HepG2 (cell line): Measurements from ENCODE around the gene PTS. TPM values are rescaled to one million over a fixed set of nuclear protein-coding genes. Genes with fewer than 3 reads are reported as not detected.
A peak's percentile ranks its signal among the peaks of the same experiment; 100 is the strongest.

Source experiments
- ARNT ChIP-seq: fragments of 450-650 bp; IDR thresholded peaks from 2 replicates; pipeline ENCODE4 v1.6.1; 2017
- HOXD1 ChIP-seq: sonication (generic); formaldehyde crosslinking; IDR thresholded peaks from 2 replicates; pipeline ENCODE4 v1.5.0; 2020; ENCODE audit warnings: missing genetic modification reagents
- JARID2 ChIP-seq: sonication (generic); formaldehyde crosslinking; IDR thresholded peaks from 2 replicates; pipeline ENCODE4 v1.8.1; 2023; ENCODE audit warnings: missing genetic modification reagents, inconsistent platforms; ENCODE audit not compliant: insufficient replicate concordance
- KAT7 ChIP-seq: IDR thresholded peaks from 2 replicates; pipeline ENCODE4 v1.6.1; 2018; ENCODE audit warnings: borderline replicate concordance, missing compliant biosample characterization
- MLXIP ChIP-seq: sonication (generic); formaldehyde crosslinking; IDR thresholded peaks from 2 replicates; pipeline ENCODE4 v1.9.0; 2021; ENCODE audit warnings: missing genetic modification reagents, borderline replicate concordance
- SMC3 ChIP-seq: IDR thresholded peaks from 2 replicates; pipeline ENCODE4 v1.6.1; 2011; ENCODE audit warnings: low read length, improper control_type of control experiment
- YEATS4 ChIP-seq: sonication (generic); formaldehyde crosslinking; IDR thresholded peaks from 2 replicates; pipeline ENCODE4 v1.4.0; 2020; ENCODE audit warnings: missing genetic modification reagents, borderline replicate concordance
- YY1 ChIP-seq: IDR thresholded peaks from 2 replicates; pipeline ENCODE4 v1.6.1; 2011; ENCODE audit warnings: low read length, low read depth, moderate library complexity, mild to moderate bottlenecking; ENCODE audit not compliant: insufficient read depth, insufficient replicate concordance
- ZNF574 ChIP-seq: sonication (generic); formaldehyde crosslinking; IDR thresholded peaks from 2 replicates; pipeline ENCODE4 v1.4.0; 2020; ENCODE audit warnings: missing genetic modification reagents
- ZNF609 ChIP-seq: sonication (generic); formaldehyde crosslinking; IDR thresholded peaks from 2 replicates; pipeline ENCODE4 v1.4.0; 2020; ENCODE audit warnings: mild to moderate bottlenecking, missing genetic modification reagents, borderline replicate concordance
- polyA plus RNA-seq, 8 experiments: library from polyadenylated mRNA; depleted of rRNA in 3 of 8; stranded (reverse) in 7 of 8; unstranded in 1 of 8; fragments of >200 nt; fragmentation: Illumina TruSeq in 4 of 8; extraction: Trizol in 4 of 8; gene quantifications; 2 replicates each; pipeline versions ENCODE4 v1.2.1 to v1.2.3, GENCODE V29; 2011 to 2016; ENCODE audit warnings: low read depth in 4 of 8, missing spikeins in 1 of 8, mixed read lengths in 1 of 8; ENCODE audit not compliant: insufficient read depth in 1 of 8
- total RNA-seq, 5 experiments: library from RNA; depleted of rRNA; stranded (reverse); fragments of >200 nt; fragmentation: Illumina TruSeq; extraction: Trizol; gene quantifications; 2 replicates each; pipeline ENCODE4 v1.2.3, GENCODE V29; 2016; ENCODE audit warnings: low read depth in 1 of 5
- TF ChIP-seq, protein P1 (sequence below): sonication (generic); formaldehyde crosslinking; IDR thresholded peaks from 2 replicates; pipeline ENCODE4 v1.5.1; 2020; ENCODE audit warnings: mild to moderate bottlenecking, missing genetic modification reagents, moderate library complexity
- TF ChIP-seq, protein P2 (sequence below): sonication (generic); formaldehyde crosslinking; IDR thresholded peaks from 2 replicates; pipeline ENCODE4 v1.8.0; 2022; ENCODE audit warnings: missing genetic modification reagents, mild to moderate bottlenecking, moderate library complexity, borderline replicate concordance

PTS gene
- total and polyA plus RNA-seq, 2 of the 13 experiments (the other 11 are each of a cell fraction or from before 2014, with no cell fraction given), result 33.6 to 49.3 TPM

GRCh38 chr11:112279901-112280267 lies 53.7 kb downstream of the PTS start (continued):
- TF ChIP-seq, protein P1, sequence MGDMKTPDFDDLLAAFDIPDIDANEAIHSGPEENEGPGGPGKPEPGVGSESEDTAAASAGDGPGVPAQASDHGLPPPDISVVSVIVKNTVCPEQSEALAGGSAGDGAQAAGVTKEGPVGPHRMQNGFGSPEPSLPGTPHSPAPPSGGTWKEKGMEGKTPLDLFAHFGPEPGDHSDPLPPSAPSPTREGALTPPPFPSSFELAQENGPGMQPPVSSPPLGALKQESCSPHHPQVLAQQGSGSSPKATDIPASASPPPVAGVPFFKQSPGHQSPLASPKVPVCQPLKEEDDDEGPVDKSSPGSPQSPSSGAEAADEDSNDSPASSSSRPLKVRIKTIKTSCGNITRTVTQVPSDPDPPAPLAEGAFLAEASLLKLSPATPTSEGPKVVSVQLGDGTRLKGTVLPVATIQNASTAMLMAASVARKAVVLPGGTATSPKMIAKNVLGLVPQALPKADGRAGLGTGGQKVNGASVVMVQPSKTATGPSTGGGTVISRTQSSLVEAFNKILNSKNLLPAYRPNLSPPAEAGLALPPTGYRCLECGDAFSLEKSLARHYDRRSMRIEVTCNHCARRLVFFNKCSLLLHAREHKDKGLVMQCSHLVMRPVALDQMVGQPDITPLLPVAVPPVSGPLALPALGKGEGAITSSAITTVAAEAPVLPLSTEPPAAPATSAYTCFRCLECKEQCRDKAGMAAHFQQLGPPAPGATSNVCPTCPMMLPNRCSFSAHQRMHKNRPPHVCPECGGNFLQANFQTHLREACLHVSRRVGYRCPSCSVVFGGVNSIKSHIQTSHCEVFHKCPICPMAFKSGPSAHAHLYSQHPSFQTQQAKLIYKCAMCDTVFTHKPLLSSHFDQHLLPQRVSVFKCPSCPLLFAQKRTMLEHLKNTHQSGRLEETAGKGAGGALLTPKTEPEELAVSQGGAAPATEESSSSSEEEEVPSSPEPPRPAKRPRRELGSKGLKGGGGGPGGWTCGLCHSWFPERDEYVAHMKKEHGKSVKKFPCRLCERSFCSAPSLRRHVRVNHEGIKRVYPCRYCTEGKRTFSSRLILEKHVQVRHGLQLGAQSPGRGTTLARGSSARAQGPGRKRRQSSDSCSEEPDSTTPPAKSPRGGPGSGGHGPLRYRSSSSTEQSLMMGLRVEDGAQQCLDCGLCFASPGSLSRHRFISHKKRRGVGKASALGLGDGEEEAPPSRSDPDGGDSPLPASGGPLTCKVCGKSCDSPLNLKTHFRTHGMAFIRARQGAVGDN (CRISPR knock-in tag), result peak; percentile 28; the same call in 1 of the 2 replicates
- TF ChIP-seq YY1, result peak; percentile 21
- TF ChIP-seq, protein P2, sequence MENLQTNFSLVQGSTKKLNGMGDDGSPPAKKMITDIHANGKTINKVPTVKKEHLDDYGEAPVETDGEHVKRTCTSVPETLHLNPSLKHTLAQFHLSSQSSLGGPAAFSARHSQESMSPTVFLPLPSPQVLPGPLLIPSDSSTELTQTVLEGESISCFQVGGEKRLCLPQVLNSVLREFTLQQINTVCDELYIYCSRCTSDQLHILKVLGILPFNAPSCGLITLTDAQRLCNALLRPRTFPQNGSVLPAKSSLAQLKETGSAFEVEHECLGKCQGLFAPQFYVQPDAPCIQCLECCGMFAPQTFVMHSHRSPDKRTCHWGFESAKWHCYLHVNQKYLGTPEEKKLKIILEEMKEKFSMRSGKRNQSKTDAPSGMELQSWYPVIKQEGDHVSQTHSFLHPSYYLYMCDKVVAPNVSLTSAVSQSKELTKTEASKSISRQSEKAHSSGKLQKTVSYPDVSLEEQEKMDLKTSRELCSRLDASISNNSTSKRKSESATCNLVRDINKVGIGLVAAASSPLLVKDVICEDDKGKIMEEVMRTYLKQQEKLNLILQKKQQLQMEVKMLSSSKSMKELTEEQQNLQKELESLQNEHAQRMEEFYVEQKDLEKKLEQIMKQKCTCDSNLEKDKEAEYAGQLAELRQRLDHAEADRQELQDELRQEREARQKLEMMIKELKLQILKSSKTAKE (CRISPR knock-in tag), result no peak
- no peak for TF ChIP-seq JARID2 (CRISPR knock-in tag)
- no peak for TF ChIP-seq KAT7
- no peak for TF ChIP-seq YEATS4
- no peak for TF ChIP-seq MLXIP (CRISPR knock-in tag)
- no peak for TF ChIP-seq ZNF609 (CRISPR knock-in tag)
- TF ChIP-seq SMC3, result peak; percentile 36
- TF ChIP-seq ARNT, result no peak
- 0 out of 2 replicates have a peak, but pooled peaks have one; percentile 25 for TF ChIP-seq ZNF574
- TF ChIP-seq HOXD1, result no peak
